Panc1 (cell line): ENCODE results near the gene HS3ST2. TPM values are rescaled to one million over a fixed set of nuclear protein-coding genes. Genes with fewer than 3 reads are reported as not detected.

Experiments
- ATAC-seq: fragments of 200-7000 bp; cut with Tn5 transposase; 2 replicates; pipeline ENCODE4 v1.9.1; 2020; ENCODE audit warnings: mild to moderate bottlenecking, moderate library complexity
- BruUV-seq: library from RNA; stranded (reverse); fragments of 400-500 nt; replicated peaks from 2 replicates; lab custom pipeline; 2021; lab: Mats Ljungman, UMichigan
- CTCF ChIA-PET: fragments of 300-600 bp; sonication (Branson Sonifier 250); formaldehyde crosslinking; loops from one replicate; lab custom pipeline; 2022; ENCODE audit warnings: antibody characterized with exemption; lab: Charles Lee
- POLR2A ChIA-PET: fragments of 300-600 bp; sonication (Branson Sonifier 250); formaldehyde crosslinking; loops from one replicate; lab custom pipeline; 2022; ENCODE audit warnings: antibody characterized with exemption; lab: Charles Lee
- DNase-seq: peaks from one replicate; pipeline ENCODE4 v3.0.0-alpha.2; 2010; ENCODE audit warnings: low read depth, low spot score
- H3K27ac ChIP-seq: 2 replicates; pipeline ENCODE4 v1.5.1; 2011; ENCODE audit warnings: mild to moderate bottlenecking, low read length, inconsistent platforms
- H3K27me3 ChIP-seq: fragments of 200-500 bp; sonication (Bioruptor generic); 2 replicates; pipeline ENCODE4 v1.6.0; 2014; ENCODE audit warnings: low read length, inconsistent platforms; ENCODE audit not compliant: control insufficient read depth, insufficient read depth
- H3K36me3 ChIP-seq: fragments of 200-500 bp; sonication (Bioruptor generic); 2 replicates; pipeline ENCODE4 v1.5.1; 2014; ENCODE audit warnings: inconsistent platforms, mild to moderate bottlenecking, low read length, moderate library complexity; ENCODE audit not compliant: control insufficient read depth, insufficient read depth
- H3K4me1 ChIP-seq: 2 replicates; pipeline ENCODE4 v1.5.1; 2011; ENCODE audit warnings: inconsistent platforms, mild to moderate bottlenecking, low read length, moderate library complexity; ENCODE audit not compliant: control insufficient read depth, insufficient read depth
- H3K4me3 ChIP-seq, 2 experiments: 2 replicates each; pipeline ENCODE4 v1.5.1; 2011 to 2012; ENCODE audit warnings: low read depth in 2 of 2, low read length in 2 of 2, mild to moderate bottlenecking in 2 of 2, inconsistent platforms in 1 of 2, moderate library complexity in 1 of 2
- H3K9me3 ChIP-seq: fragments of 200-500 bp; sonication (Bioruptor generic); 2 replicates; pipeline ENCODE4 v1.5.1; 2014; ENCODE audit warnings: low read depth, mild to moderate bottlenecking, inconsistent platforms, low read length, moderate library complexity; ENCODE audit not compliant: control insufficient read depth, insufficient read depth
- CTCF ChIP-seq: fragments of 450-650 bp; IDR thresholded peaks from 2 replicates; pipeline ENCODE4 v1.5.1; 2017; ENCODE audit warnings: mild to moderate bottlenecking
- POLR2AphosphoS5 ChIP-seq: IDR thresholded peaks from 2 replicates; pipeline ENCODE4 v1.6.1; 2012; ENCODE audit warnings: mild to moderate bottlenecking, low read depth, low read length, moderate library complexity
- REST ChIP-seq, 2 experiments: IDR thresholded peaks; 2 replicates each; pipeline ENCODE4 v1.6.1; 2011 to 2012; ENCODE audit warnings: low read depth in 2 of 2, control low read depth in 1 of 2, low read length in 1 of 2, mild to moderate bottlenecking in 1 of 2, moderate library complexity in 1 of 2; ENCODE audit not compliant: insufficient read depth in 1 of 2
- SIN3A ChIP-seq: IDR thresholded peaks from 2 replicates; pipeline ENCODE4 v1.6.1; 2012; ENCODE audit warnings: low read depth, mild to moderate bottlenecking, low read length, moderate library complexity, borderline replicate concordance; ENCODE audit not compliant: insufficient read depth
- TCF7L2 ChIP-seq: IDR thresholded peaks from 2 replicates; pipeline ENCODE4 v1.6.1; 2011; ENCODE audit warnings: mild to moderate bottlenecking, low read depth, low read length, inconsistent platforms
- in situ Hi-C: cut with HindIII; loops from 2 replicates; pipeline ENCODE4 v1.10.0; 2016; ENCODE audit warnings: low sequenced_read_pairs, low pct_unique_long_range_greater_than_20kb
- intact Hi-C: fragments of 100-400 bp; cut with micrococcal nuclease; formaldehyde crosslinking; loops from one replicate; pipeline ENCODE4 v1.10.0; 2022; ENCODE audit not compliant: unreplicated experiment
- total RNA-seq: library from RNA; stranded (reverse); gene quantifications from one replicate; pipeline ENCODE4 v1.2.1, GENCODE V29; 2021; ENCODE audit not compliant: unreplicated experiment

Gene HS3ST2
- total RNA-seq, 1 experiment from 2014 or later, result not detected

GRCh38 chr16:22813223-22813947 lies 577 bp upstream of the HS3ST2 start:
- ATAC-seq, result no peak
- in situ Hi-C loops (no loop called here), intact Hi-C loops (no loop called here)
- Histone ChIP-seq H3K27ac (no peak overlapping the region), H3K36me3 (no peaks in the 10 kb centered on the region), H3K9me3 (no peaks in the 10 kb centered on the region), H3K4me3 (no peak overlapping the region), H3K4me1 (no peaks in the 10 kb centered on the region), H3K27me3 (peaks cover 4% of the 10 kb centered on the region; the same call in 1 of the 2 replicates)
- ChIA-PET CTCF (no interaction called here), POLR2A (no interaction called here)
- TF ChIP-seq CTCF, result peak; percentile 42; the same call in 1 of the 2 replicates
- TF ChIP-seq TCF7L2, result no peak
- TF ChIP-seq REST (IDR thresholded peaks at IDR 0.05; ENCODE audit: insufficient read depth in 1 of 2, low read depth in 2 of 2, low read length in 1 of 2), result peak; percentile 88 to 90
- no peak for TF ChIP-seq POLR2AphosphoS5
- TF ChIP-seq SIN3A, result no peak
- DNase-seq, result no peak
- BruUV-seq, result no TSS peak

GRCh38 chr16:22814711-22815105 lies 746 bp downstream of the HS3ST2 start:
- ChIA-PET POLR2A (no interaction called here), CTCF (no interaction called here)
- TF ChIP-seq SIN3A (no peak), TCF7L2 (no peak), REST (IDR thresholded peaks at IDR 0.05; ENCODE audit: insufficient read depth in 1 of 2, low read depth in 2 of 2, low read length in 1 of 2) (no peak), POLR2AphosphoS5 (no peak), CTCF (no peak)
- H3K27me3 ChIP-seq, result peaks cover 6% of the 10 kb centered on the region
- H3K27ac ChIP-seq, result no peak overlapping the region
- H3K4me3 ChIP-seq, result no peak overlapping the region
- DNase-seq (no peak), ATAC-seq (no peak)
- intact Hi-C loops, result no loop called here
- in situ Hi-C loops, result loop anchor here (5.0 kb wide), 1 partner anchor 52 kb away; no protein-coding TSS in a partner anchor
- no peaks in the 10 kb centered on the region for H3K36me3 ChIP-seq
- no peaks in the 10 kb centered on the region for H3K4me1 ChIP-seq
- no TSS peak for BruUV-seq
- no peaks in the 10 kb centered on the region for H3K9me3 ChIP-seq
